Spleen (tissue), 11 donors: ENCODE data around the gene TFB1M. TPM values are rescaled to one million over a fixed set of nuclear protein-coding genes. Genes with fewer than 3 reads are reported as not detected.

Experiments used
- DNase-seq: peaks from one replicate; pipeline ENCODE4 v3.0.0-alpha.2; 2020
- H3K27ac ChIP-seq, 8 donors: fragments of 200-600 bp; sonication (generic) in 7 of 8; 1 replicate in 4 of 8; 2 replicates in 4 of 8; pipeline versions ENCODE4 v1.5.0 to v1.8.0; 2016 to 2021; ENCODE audit warnings: inconsistent platforms in 4 of 8, mild to moderate bottlenecking in 4 of 8, moderate library complexity in 1 of 8
- H3K27me3 ChIP-seq, 7 donors: fragments of 200-600 bp; sonication (generic) in 6 of 7; replicated peaks in 1 of 7; 1 replicate in 4 of 7; 2 replicates in 3 of 7; pipeline versions ENCODE4 v1.5.0 to v1.8.0; 2016 to 2021; ENCODE audit warnings: inconsistent platforms in 3 of 7, mild to moderate bottlenecking in 1 of 7
- H3K36me3 ChIP-seq, 6 donors: fragments of 200-600 bp; sonication (generic) in 5 of 6; 1 replicate in 4 of 6; 2 replicates in 2 of 6; pipeline versions ENCODE4 v1.5.0 to v1.8.0; 2016 to 2021; ENCODE audit warnings: inconsistent platforms in 2 of 6
- H3K4me1 ChIP-seq, 6 donors: fragments of 200-600 bp; sonication (generic) in 5 of 6; 1 replicate in 3 of 6; 2 replicates in 3 of 6; pipeline versions ENCODE4 v1.5.0 to v1.8.0; 2016 to 2021; ENCODE audit warnings: inconsistent platforms in 3 of 6
- H3K4me3 ChIP-seq, 8 donors: fragments of 200-600 bp; sonication (generic) in 7 of 8; 1 replicate in 4 of 8; 2 replicates in 4 of 8; pipeline versions ENCODE4 v1.5.0 to v1.8.0; 2016 to 2021; ENCODE audit warnings: inconsistent platforms in 4 of 8, mild to moderate bottlenecking in 4 of 8, moderate library complexity in 2 of 8
- H3K9me3 ChIP-seq, 8 donors: fragments of 200-600 bp; sonication (generic) in 7 of 8; 1 replicate in 4 of 8; 2 replicates in 4 of 8; pipeline versions ENCODE4 v1.5.0 to v1.8.0; 2016 to 2021; ENCODE audit warnings: inconsistent platforms in 4 of 8
- CTCF ChIP-seq, 11 experiments: fragments of 200-600 bp in 7 of 11; fragments of 450-650 bp in 4 of 11; sonication (generic) in 4 of 11; IDR thresholded peaks in 8 of 11; conservative IDR thresholded peaks in 3 of 11; 1 replicate in 7 of 11; 2 replicates in 4 of 11; pipeline versions ENCODE4 v1.4.0 to v1.8.0; 2016 to 2021; ENCODE audit warnings: antibody characterized with exemption in 11 of 11, inconsistent platforms in 4 of 11, mild to moderate bottlenecking in 1 of 11
- POLR2A ChIP-seq, 3 donors: fragments of 450-650 bp; IDR thresholded peaks; one replicate each; pipeline ENCODE4 v1.5.1; 2017; ENCODE audit warnings: antibody characterized with exemption in 3 of 3, mild to moderate bottlenecking in 1 of 3
- POLR2AphosphoS5 ChIP-seq, 3 donors: sonication (generic); formaldehyde crosslinking; IDR thresholded peaks; one replicate each; pipeline ENCODE4 v1.5.1; 2017; ENCODE audit warnings: antibody characterized with exemption in 3 of 3
- WGBS, 5 donors: extraction: QIAGEN DNeasy Blood & Tissue Kit in 3 of 5; methylation state at CpG; one replicate each; pipeline versions ENCODE4 v1.1.5 to v1.1.7; 2013 to 2018; 5-methylcytosine and 5-hydroxymethylcytosine counted together
- intact Hi-C: fragments of 100-400 bp; cut with DNase I; formaldehyde crosslinking; loops from one replicate; pipeline ENCODE4 v1.15.0; 2023; ENCODE audit warnings: low total_unique reads
- polyA plus RNA-seq, 3 donors: library from polyadenylated mRNA; stranded (reverse); fragments of 200-250 nt; gene quantifications; one replicate each; pipeline ENCODE4 v1.2.1, GENCODE V29; 2013
- total RNA-seq, 7 donors: library from RNA; depleted of rRNA in 3 of 7; stranded (reverse); fragments of >200 nt in 3 of 7; fragmentation: NEBNext Ultra II Directional in 4 of 7; extraction: Animal tissue kit (Norgen Biotek cat#: 25700) in 4 of 7; gene quantifications; one replicate each; pipeline versions ENCODE4 v1.1.0 to v1.2.1, GENCODE V29; 2016 to 2021
- donor health status: healthy with polysubstance abuse.
- donor health status: DM: no; HTN: no; CAD: no; lungs with moderate emphysema.
- donor health status: DM: no; HTN: no; CAD: no.
- donor health status: Bipolar disorder and iron deficiency.
- donor health status: healthy.
- donor health status: DM: no; HTN: no; CAD: no.
- donor health status: DM: yes; HTN: yes; CAD: no.

The TFB1M gene
- total and polyA plus RNA-seq, 10 donors: 11.4 to 39.2 (median 21.0) TPM

GRCh38 chr6:155254139-155254538 lies 60.1 kb downstream of the TFB1M start:
- H3K27me3 ChIP-seq: no peaks in the 10 kb centered on the region
- 86 to 96% (median 92%) methylated on average over 10 of the region's 10 CpGs for WGBS, 5 donors
- no peak overlapping the region for H3K27ac ChIP-seq
- H3K4me3 ChIP-seq: no peak overlapping the region
- H3K9me3 ChIP-seq: no peaks in the 10 kb centered on the region
- intact Hi-C loops: no loop called here
- no peak for TF ChIP-seq CTCF (IDR thresholded peaks at IDR 0.05 in 8 of 11, conservative IDR thresholded peaks at IDR 0.05 in 3 of 11)
- no peak for TF ChIP-seq POLR2A (IDR thresholded peaks at IDR 0.05)
- no peak for TF ChIP-seq POLR2AphosphoS5 (IDR thresholded peaks at IDR 0.05)
- DNase-seq: no peak
- H3K4me1 ChIP-seq: no peaks in the 10 kb centered on the region
- H3K36me3 ChIP-seq: peaks cover 0 to 100% (median 64%) of the 10 kb centered on the region in 6 donors

GRCh38 chr6:155253337-155253736 lies 60.9 kb downstream of the TFB1M start:
- Histone ChIP-seq H3K9me3 (no peaks in the 10 kb centered on the region), H3K27ac (no peak overlapping the region), H3K4me1 (no peaks in the 10 kb centered on the region), H3K36me3 (peaks cover 0 to 92% (median 56%) of the 10 kb centered on the region in 6 donors), H3K4me3 (no peak overlapping the region), H3K27me3 (no peaks in the 10 kb centered on the region)
- no peak for DNase-seq
- intact Hi-C loops: no loop called here
- TF ChIP-seq CTCF (IDR thresholded peaks at IDR 0.05 in 8 of 11, conservative IDR thresholded peaks at IDR 0.05 in 3 of 11) (no peak), POLR2AphosphoS5 (IDR thresholded peaks at IDR 0.05) (no peak), POLR2A (IDR thresholded peaks at IDR 0.05) (no peak)
- 59 to 97% (median 77%) methylated on average over 1 of the region's 1 CpG for WGBS, 5 donors

GRCh38 chr6:155252581-155252980 lies 61.7 kb downstream of the TFB1M start:
- 95 to 98% (median 96%) methylated on average over 8 of the region's 8 CpGs for WGBS, 5 donors
- Histone ChIP-seq H3K4me1 (no peaks in the 10 kb centered on the region), H3K36me3 (peaks cover 0 to 86% (median 48%) of the 10 kb centered on the region in 6 donors), H3K27me3 (no peaks in the 10 kb centered on the region), H3K4me3 (no peak overlapping the region), H3K9me3 (no peaks in the 10 kb centered on the region), H3K27ac (no peak overlapping the region)
- TF ChIP-seq CTCF (IDR thresholded peaks at IDR 0.05 in 8 of 11, conservative IDR thresholded peaks at IDR 0.05 in 3 of 11) (no peak), POLR2AphosphoS5 (IDR thresholded peaks at IDR 0.05) (no peak), POLR2A (IDR thresholded peaks at IDR 0.05) (no peak)
- no peak for DNase-seq
- intact Hi-C loops: no loop called here

- no peak for DNase-seq
- H3K9me3 ChIP-seq: no peaks in the 10 kb centered on the region
- no peaks in the 10 kb centered on the region for H3K27me3 ChIP-seq
- no peaks in the 10 kb centered on the region for H3K4me1 ChIP-seq
- no peak overlapping the region for H3K27ac ChIP-seq
- H3K36me3 ChIP-seq: peaks cover 0 to 73% (median 33%) of the 10 kb centered on the region in 6 donors
- no peak for TF ChIP-seq POLR2AphosphoS5 (IDR thresholded peaks at IDR 0.05)
- no peak for TF ChIP-seq CTCF (IDR thresholded peaks at IDR 0.05 in 8 of 11, conservative IDR thresholded peaks at IDR 0.05 in 3 of 11)
- TF ChIP-seq POLR2A (IDR thresholded peaks at IDR 0.05): no peak
- H3K4me3 ChIP-seq: no peak overlapping the region
- intact Hi-C loops: no loop called here
- WGBS, 5 donors: 94 to 97% (median 96%) methylated on average over 10 of the region's 10 CpGs
These were observed 63.4 kb downstream of the TFB1M start for GRCh38 chr6:155250701-155251381.
